ENCODE measurements around the gene CAMK4. TPM values are rescaled to one million over a fixed set of nuclear protein-coding genes. Genes with fewer than 3 reads are reported as not detected.

The CAMK4 gene
- total and polyA plus RNA-seq, 9 donors: 0.36 to 5.0 (median 1.4) TPM

DNA sequence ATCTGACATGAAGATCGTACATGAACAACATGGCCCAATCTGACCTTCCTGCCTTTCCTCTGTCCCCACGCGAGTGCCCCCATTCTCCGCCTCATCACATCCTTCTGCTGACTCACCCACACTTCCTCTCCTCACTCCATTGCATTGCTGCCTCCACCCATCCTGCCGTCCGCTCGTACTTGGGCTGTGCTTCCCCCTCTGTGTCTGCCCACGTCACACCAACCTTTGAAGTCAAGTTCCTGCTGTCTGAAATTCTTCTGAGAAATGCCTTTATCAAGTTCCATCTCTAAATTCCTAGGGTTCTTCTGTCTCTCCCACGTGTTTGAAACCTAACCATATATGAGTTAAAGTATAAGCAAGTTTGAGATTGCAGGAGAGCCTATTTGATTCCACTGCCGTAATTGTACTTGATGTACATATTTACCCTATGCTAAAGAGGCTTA, 306.1 kb downstream of the CAMK4 start:
- intact Hi-C loops (cut with DNase I): no loop called here
- H3K27ac ChIP-seq: no peak overlapping the region
- no peak for TF ChIP-seq POLR2A (IDR thresholded peaks at IDR 0.05)
- no peaks in the 10 kb centered on the region for H3K36me3 ChIP-seq
- DNase-seq: peak in 1 of 5 donors; percentile 20
- no peaks in the 10 kb centered on the region for H3K4me1 ChIP-seq (ENCODE audit: insufficient read depth)
- no peak overlapping the region for H3K4me3 ChIP-seq
- WGBS, 3 donors: 61 to 67% (median 65%) methylated on average over 10 of the region's 10 CpGs
- no peaks in the 10 kb centered on the region for H3K27me3 ChIP-seq
- H3K9me3 ChIP-seq: no peaks in the 10 kb centered on the region

GRCh38 chr5:111532886-111533582, 308.9 kb downstream of the CAMK4 start:
- H3K27me3 ChIP-seq: no peaks in the 10 kb centered on the region
- no peaks in the 10 kb centered on the region for H3K4me1 ChIP-seq (ENCODE audit: insufficient read depth)
- intact Hi-C loops (cut with DNase I): no loop called here
- no peak for TF ChIP-seq EP300 (IDR thresholded peaks at IDR 0.05)
- TF ChIP-seq CTCF (IDR thresholded peaks at IDR 0.05): no peak
- no peak for TF ChIP-seq POLR2A (IDR thresholded peaks at IDR 0.05)
- H3K27ac ChIP-seq: no peak overlapping the region
- DNase-seq: no peak
- H3K36me3 ChIP-seq: no peaks in the 10 kb centered on the region
- no peaks in the 10 kb centered on the region for H3K9me3 ChIP-seq
- no peak overlapping the region for H3K4me3 ChIP-seq
- 62% methylated on average over 5 of the region's 5 CpGs for WGBS, 3 donors

DNA sequence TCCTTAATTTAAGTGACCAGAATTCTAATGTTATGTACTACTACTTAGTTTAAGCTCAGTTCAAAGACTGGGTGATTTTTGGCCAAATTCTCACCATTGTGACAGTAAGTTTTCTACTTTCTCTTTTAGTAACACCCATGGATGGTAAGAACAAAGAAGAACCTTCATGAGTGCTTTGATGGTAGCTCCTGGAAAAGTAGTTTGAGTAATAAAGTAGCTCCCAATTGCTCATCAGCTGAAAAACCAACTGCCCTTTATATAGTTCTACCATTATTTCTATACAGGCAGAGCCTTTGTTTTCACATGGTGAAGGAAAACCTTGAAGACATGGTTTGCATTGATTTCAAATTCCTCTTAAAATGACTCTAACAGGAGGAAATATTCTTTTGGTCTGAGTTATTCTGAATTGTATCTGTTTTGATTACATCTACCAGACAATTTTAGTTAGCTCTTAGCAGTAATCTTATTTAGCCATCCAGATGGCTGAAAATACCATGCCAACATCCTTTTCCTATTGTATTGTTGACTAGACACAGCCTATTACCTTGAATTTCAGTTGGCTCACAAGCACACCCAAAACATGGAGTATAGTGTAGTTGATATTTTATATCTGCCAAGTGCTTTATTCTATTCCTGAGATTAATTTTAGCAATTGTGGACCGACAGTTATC, 311.8 kb downstream of the CAMK4 start:
- H3K4me3 ChIP-seq: no peak overlapping the region
- WGBS, 3 donors: 89 to 94% (median 92%) methylated on average over 1 of the region's 1 CpG
- no peaks in the 10 kb centered on the region for H3K4me1 ChIP-seq (ENCODE audit: insufficient read depth)
- H3K9me3 ChIP-seq: no peaks in the 10 kb centered on the region
- no peaks in the 10 kb centered on the region for H3K36me3 ChIP-seq
- intact Hi-C loops (cut with DNase I): no loop called here
- DNase-seq: no peak
- no peak overlapping the region for H3K27ac ChIP-seq
- H3K27me3 ChIP-seq: no peaks in the 10 kb centered on the region
- TF ChIP-seq EP300 (IDR thresholded peaks at IDR 0.05) (no peak), CTCF (IDR thresholded peaks at IDR 0.05) (no peak), POLR2A (IDR thresholded peaks at IDR 0.05) (no peak)

DNA sequence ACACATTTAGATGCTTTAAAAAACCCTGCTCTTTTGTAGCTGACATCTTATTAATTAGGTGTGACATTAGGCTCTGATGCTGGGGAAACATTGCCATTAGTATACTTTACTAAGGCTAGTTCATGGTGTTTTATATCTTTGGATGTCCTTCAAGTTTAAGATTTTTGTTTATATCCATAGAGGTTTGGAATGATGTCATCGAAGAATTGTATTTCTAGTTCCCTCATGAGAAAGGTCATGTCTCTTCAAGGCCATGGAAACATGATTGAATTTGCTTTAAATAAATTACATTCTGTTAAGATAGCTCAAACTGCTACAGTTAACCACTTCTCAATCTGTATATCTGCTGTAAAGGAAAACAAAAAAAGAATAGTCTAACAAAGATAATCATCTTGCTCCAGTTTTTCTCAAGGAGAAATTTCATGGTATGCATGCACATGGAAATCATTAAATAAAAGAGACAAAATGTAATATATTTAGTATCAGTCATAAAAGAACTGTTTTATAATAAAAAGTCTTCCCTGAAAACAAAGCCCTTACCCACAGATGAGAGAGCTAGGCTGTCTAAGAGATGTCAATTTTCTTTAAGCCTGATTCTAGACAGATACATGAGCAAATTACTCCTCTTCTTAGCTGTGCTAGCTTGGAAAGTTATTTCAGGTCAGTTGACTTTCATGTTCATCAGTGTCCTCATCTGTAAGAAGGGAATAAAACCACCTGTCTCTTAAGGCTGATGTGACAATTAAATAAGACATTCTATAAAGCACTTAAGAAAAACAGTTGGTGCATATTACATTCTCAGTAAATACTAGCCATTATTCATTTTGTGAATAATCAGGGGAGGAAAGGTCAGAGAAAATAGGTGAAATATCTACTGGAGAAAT, 313.2 kb downstream of the CAMK4 start:
- H3K4me3 ChIP-seq: no peak overlapping the region
- no peaks in the 10 kb centered on the region for H3K9me3 ChIP-seq
- H3K4me1 ChIP-seq (ENCODE audit: insufficient read depth): no peaks in the 10 kb centered on the region
- no peaks in the 10 kb centered on the region for H3K27me3 ChIP-seq
- TF ChIP-seq CTCF (IDR thresholded peaks at IDR 0.05) (no peak), POLR2A (IDR thresholded peaks at IDR 0.05) (no peak), EP300 (IDR thresholded peaks at IDR 0.05) (no peak)
- WGBS, 3 donors: 18 to 36% (median 18%) methylated on average over 1 of the region's 1 CpG
- no peak for DNase-seq
- intact Hi-C loops (cut with DNase I): no loop called here
- no peak overlapping the region for H3K27ac ChIP-seq
- no peaks in the 10 kb centered on the region for H3K36me3 ChIP-seq

Other genes starting within 250 kb of the CAMK4 start
- under 1 TPM in 6 of 7 donors, not detected in 1; 0.12 to 0.57 (median 0.21) TPM for gene TSLP, start 152.7 kb upstream of the CAMK4 start, total RNA-seq
- 1 to 10 TPM in 1 of 2 donors, under 1 TPM in 1; 0.56 to 1.4 TPM for gene TSLP, start 152.7 kb upstream of the CAMK4 start, polyA plus RNA-seq
- 10 to 100 TPM; 17.3 to 36.9 (median 26.7) TPM for gene WDR36, start 132.0 kb upstream of the CAMK4 start, total RNA-seq
- 1 to 10 TPM; 7.0 to 9.4 TPM for gene WDR36, start 132.0 kb upstream of the CAMK4 start, polyA plus RNA-seq